ENCODE measurements around the gene VPS37B. TPM values are rescaled to one million over a fixed set of nuclear protein-coding genes. Genes with fewer than 3 reads are reported as not detected.

The VPS37B gene
- total RNA-seq, 1 experiment from 2014 or later: 18.1 TPM

DNA sequence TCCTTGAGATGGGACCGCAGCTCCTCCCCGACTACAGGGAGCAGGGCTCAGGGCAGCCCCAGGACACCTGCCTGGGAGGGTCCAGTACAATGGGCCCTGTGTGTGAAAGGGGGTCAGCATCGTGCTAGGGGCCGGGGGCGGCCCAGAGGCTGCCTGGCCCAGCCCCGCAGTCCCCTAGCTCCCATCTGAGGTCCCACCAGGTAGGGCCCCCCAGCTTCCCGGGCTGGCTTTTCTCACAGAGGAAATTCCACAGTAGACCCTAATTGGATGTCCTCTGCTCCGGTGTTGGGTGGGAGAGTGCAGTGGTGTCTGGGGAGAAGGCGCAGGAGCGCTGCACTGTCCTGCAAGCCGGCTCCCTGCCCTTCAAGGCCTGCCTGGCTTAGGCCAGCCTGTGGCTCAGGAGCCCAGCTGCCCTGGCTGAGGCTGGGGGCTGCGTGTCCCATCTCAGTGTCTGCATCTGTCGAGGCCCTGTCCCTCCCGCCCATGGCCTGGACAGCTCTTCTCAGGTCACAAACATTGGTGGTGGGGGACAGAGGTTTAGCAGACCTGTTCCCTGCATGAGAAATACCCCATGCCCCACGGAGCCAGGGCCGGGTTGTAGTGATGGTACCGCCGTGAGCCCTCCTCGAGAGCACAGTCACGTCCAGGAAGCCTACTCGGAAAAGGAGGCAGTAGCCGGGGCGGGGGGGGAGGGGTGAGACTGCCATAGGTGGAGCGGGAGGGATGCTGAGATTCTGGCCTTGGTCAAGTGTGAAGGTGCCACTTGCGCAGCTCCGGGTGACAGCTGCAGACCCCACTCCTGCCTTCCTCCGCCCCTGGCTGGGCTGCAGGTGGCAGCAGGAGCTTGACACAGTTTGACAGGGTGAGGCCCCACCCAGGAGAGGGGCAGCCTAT is 49.1 kb downstream of the VPS37B start:
- no peaks in the 10 kb centered on the region for H3K9me3 Mint-ChIP-seq
- H3K27me3 Mint-ChIP-seq (ENCODE audit: low read depth): no peaks in the 10 kb centered on the region
- DNase-seq (ENCODE audit: low spot score): no peak
- no peak overlapping the region for H3K4me3 Mint-ChIP-seq
- peaks cover 13% of the 10 kb centered on the region for H3K4me1 Mint-ChIP-seq
- TF ChIP-seq CBFB (CRISPR knock-in tag; IDR thresholded peaks at IDR 0.05; ENCODE audit: low read depth): no peak
- TF ChIP-seq TCF7 (CRISPR knock-in tag; IDR thresholded peaks at IDR 0.05; ENCODE audit: low read depth): no peak
- no peak for TF ChIP-seq TP53 (CRISPR knock-in tag; IDR thresholded peaks at IDR 0.05)
- TF ChIP-seq ZNF423 (CRISPR knock-in tag; IDR thresholded peaks at IDR 0.05): no peak
- TF ChIP-seq ATF1 (CRISPR knock-in tag; IDR thresholded peaks at IDR 0.05): no peak
- no peak for TF ChIP-seq FOXK1 (CRISPR knock-in tag; IDR thresholded peaks at IDR 0.05)
- ATAC-seq: no peak
- H3K27ac Mint-ChIP-seq: no peak overlapping the region
- no peaks in the 10 kb centered on the region for H3K36me3 Mint-ChIP-seq
- POLR2A ChIA-PET: interaction anchor here (0.6 kb wide), 1 partner anchor 1433 kb away, joined by 4 read pairs; no protein-coding TSS in a partner anchor
- CTCF ChIA-PET: interaction anchor here (0.6 to 2.6 kb wide), 2 partner anchors 14 to 735 kb away, joined by 3 to 7 read pairs; no protein-coding TSS in a partner anchor

DNA sequence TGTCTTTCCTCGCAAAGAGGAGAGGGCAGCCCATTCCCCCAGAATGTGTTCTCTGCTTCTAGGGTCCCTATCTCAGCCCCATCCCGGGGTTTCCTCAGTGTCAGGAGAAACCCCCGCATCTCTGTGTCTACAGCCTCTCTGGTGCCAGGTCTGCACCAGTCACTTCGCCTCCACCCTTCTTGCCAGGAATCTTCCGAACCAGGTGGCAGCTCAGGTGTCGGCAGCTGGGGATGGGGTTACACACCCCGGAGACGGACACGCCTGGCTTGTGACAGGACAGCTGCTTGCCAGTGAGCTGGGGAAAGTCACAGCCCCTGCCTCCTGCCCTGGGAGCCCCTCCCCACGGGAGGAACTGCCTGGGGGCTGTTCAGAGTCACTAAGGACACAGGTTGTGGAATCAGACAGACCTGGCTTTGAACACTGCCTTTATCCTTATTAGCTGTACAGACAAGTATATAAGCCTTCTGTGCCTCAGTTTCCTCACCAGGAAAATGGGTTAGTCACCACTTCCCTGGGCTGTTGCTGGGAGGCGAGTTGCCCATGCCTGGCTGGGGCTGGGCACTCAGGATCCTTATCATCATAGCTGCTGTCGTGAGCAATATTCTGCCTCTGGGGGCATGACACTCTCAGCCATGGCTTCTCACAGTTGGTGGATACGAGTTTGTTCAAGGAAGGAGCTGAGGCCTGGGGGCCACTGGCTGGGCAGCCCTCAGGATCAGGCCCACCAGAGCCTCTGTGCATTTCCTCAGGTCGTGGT is 49.9 kb downstream of the VPS37B start:
- H3K4me3 Mint-ChIP-seq: no peak overlapping the region
- no peak overlapping the region for H3K27ac Mint-ChIP-seq
- DNase-seq (ENCODE audit: low spot score) (no peak), ATAC-seq (no peak)
- no peaks in the 10 kb centered on the region for H3K27me3 Mint-ChIP-seq (ENCODE audit: low read depth)
- ChIA-PET CTCF (interaction anchor here (0.6 to 2.6 kb wide), 4 partner anchors 15 to 736 kb away, joined by 3 to 7 read pairs (median 4); no protein-coding TSS in a partner anchor), POLR2A (interaction anchor here (0.6 kb wide), 1 partner anchor 1433 kb away, joined by 4 read pairs; no protein-coding TSS in a partner anchor)
- no peaks in the 10 kb centered on the region for H3K9me3 Mint-ChIP-seq
- H3K4me1 Mint-ChIP-seq: peaks cover 21% of the 10 kb centered on the region
- H3K36me3 Mint-ChIP-seq: no peaks in the 10 kb centered on the region
- TF ChIP-seq FOXP1 (CRISPR knock-in tag; IDR thresholded peaks at IDR 0.05; ENCODE audit: borderline replicate concordance) (no peak), ZNF423 (CRISPR knock-in tag; IDR thresholded peaks at IDR 0.05) (no peak), FOXK1 (CRISPR knock-in tag; IDR thresholded peaks at IDR 0.05) (no peak), ERG (CRISPR knock-in tag; IDR thresholded peaks at IDR 0.05) (no peak), ZNF671 (CRISPR knock-in tag; IDR thresholded peaks at IDR 0.05) (no peak), EMX1 (CRISPR knock-in tag; IDR thresholded peaks at IDR 0.05) (no peak), ATF1 (CRISPR knock-in tag; IDR thresholded peaks at IDR 0.05) (no peak), NR2C2 (CRISPR knock-in tag; IDR thresholded peaks at IDR 0.05) (no peak), NFE2L1 (CRISPR knock-in tag; IDR thresholded peaks at IDR 0.05) (no peak), ZNF416 (CRISPR knock-in tag; IDR thresholded peaks at IDR 0.05) (no peak), CREM (CRISPR knock-in tag; IDR thresholded peaks at IDR 0.05) (no peak), ZNF425 (CRISPR knock-in tag; conservative IDR thresholded peaks at IDR 0.05) (no peak), SMAD3 (CRISPR knock-in tag; IDR thresholded peaks at IDR 0.05; ENCODE audit: borderline replicate concordance) (no peak), USF2 (CRISPR knock-in tag; IDR thresholded peaks at IDR 0.05) (no peak), ZBTB21 (CRISPR knock-in tag; IDR thresholded peaks at IDR 0.05; ENCODE audit: borderline replicate concordance) (no peak)
- TF ChIP-seq, protein P1, sequence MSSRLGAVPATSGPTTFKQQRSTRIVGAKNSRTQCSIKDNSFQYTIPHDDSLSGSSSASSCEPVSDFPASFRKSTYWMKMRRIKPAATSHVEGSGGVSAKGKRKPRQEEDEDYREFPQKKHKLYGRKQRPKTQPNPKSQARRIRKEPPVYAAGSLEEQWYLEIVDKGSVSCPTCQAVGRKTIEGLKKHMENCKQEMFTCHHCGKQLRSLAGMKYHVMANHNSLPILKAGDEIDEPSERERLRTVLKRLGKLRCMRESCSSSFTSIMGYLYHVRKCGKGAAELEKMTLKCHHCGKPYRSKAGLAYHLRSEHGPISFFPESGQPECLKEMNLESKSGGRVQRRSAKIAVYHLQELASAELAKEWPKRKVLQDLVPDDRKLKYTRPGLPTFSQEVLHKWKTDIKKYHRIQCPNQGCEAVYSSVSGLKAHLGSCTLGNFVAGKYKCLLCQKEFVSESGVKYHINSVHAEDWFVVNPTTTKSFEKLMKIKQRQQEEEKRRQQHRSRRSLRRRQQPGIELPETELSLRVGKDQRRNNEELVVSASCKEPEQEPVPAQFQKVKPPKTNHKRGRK (CRISPR knock-in tag; IDR thresholded peaks at IDR 0.05; ENCODE audit: borderline replicate concordance): no peak
- TF ChIP-seq, protein P2, sequence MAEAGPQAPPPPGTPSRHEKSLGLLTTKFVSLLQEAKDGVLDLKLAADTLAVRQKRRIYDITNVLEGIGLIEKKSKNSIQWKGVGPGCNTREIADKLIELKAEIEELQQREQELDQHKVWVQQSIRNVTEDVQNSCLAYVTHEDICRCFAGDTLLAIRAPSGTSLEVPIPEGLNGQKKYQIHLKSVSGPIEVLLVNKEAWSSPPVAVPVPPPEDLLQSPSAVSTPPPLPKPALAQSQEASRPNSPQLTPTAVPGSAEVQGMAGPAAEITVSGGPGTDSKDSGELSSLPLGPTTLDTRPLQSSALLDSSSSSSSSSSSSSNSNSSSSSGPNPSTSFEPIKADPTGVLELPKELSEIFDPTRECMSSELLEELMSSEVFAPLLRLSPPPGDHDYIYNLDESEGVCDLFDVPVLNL (CRISPR knock-in tag; IDR thresholded peaks at IDR 0.05; ENCODE audit: borderline replicate concordance, low read depth): no peak
- TF ChIP-seq, protein P3, sequence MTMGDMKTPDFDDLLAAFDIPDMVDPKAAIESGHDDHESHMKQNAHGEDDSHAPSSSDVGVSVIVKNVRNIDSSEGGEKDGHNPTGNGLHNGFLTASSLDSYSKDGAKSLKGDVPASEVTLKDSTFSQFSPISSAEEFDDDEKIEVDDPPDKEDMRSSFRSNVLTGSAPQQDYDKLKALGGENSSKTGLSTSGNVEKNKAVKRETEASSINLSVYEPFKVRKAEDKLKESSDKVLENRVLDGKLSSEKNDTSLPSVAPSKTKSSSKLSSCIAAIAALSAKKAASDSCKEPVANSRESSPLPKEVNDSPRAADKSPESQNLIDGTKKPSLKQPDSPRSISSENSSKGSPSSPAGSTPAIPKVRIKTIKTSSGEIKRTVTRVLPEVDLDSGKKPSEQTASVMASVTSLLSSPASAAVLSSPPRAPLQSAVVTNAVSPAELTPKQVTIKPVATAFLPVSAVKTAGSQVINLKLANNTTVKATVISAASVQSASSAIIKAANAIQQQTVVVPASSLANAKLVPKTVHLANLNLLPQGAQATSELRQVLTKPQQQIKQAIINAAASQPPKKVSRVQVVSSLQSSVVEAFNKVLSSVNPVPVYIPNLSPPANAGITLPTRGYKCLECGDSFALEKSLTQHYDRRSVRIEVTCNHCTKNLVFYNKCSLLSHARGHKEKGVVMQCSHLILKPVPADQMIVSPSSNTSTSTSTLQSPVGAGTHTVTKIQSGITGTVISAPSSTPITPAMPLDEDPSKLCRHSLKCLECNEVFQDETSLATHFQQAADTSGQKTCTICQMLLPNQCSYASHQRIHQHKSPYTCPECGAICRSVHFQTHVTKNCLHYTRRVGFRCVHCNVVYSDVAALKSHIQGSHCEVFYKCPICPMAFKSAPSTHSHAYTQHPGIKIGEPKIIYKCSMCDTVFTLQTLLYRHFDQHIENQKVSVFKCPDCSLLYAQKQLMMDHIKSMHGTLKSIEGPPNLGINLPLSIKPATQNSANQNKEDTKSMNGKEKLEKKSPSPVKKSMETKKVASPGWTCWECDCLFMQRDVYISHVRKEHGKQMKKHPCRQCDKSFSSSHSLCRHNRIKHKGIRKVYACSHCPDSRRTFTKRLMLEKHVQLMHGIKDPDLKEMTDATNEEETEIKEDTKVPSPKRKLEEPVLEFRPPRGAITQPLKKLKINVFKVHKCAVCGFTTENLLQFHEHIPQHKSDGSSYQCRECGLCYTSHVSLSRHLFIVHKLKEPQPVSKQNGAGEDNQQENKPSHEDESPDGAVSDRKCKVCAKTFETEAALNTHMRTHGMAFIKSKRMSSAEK (CRISPR knock-in tag; IDR thresholded peaks at IDR 0.05; ENCODE audit: borderline replicate concordance): no peak
